ENCODE measurements around the gene OR10A4. TPM values are rescaled to one million over a fixed set of nuclear protein-coding genes. Genes with fewer than 3 reads are reported as not detected.

Gene OR10A4, protein sequence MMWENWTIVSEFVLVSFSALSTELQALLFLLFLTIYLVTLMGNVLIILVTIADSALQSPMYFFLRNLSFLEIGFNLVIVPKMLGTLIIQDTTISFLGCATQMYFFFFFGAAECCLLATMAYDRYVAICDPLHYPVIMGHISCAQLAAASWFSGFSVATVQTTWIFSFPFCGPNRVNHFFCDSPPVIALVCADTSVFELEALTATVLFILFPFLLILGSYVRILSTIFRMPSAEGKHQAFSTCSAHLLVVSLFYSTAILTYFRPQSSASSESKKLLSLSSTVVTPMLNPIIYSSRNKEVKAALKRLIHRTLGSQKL
- total RNA-seq (not detected), polyA plus RNA-seq (not detected)
- long read RNA-seq, donor 1: 0 reads
- long read RNA-seq, donor 2: 0 reads
- long read RNA-seq, donor 3: 0 reads

DNA sequence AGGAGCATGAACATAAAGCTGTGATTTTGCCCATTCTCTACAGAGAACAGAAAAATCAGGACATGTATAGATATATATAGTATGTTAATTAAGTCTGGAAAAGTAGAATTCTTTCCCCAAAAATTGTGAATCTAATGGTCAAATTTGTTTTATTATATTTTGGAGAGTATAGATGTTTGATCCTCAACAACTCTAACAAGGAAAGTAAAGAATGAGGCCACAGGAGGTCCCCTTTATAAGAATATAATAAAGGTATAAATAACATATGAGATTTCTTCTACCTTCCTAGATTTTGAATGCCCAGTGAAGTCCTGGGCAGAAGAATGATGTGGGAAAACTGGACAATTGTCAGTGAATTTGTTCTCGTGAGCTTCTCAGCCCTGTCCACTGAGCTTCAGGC is at the start of gene OR10A4:
TSS of gene OR10A4 (plus strand) at position 301 of the 400 bp plus-strand sequence. CDS start at position 324, 23 bp downstream.
- H3K4me3 ChIP-seq: no peak within 1 kb of the TSS
- no peaks in the 10 kb centered on the region for H3K27me3 ChIP-seq
- H3K4me1 ChIP-seq (ENCODE audit: insufficient read depth): no peaks in the 10 kb centered on the region
- no peak for DNase-seq
- no peaks in the 10 kb centered on the region for H3K9me3 ChIP-seq
- no peak for TF ChIP-seq EP300 (IDR thresholded peaks at IDR 0.05)
- 88 to 94% (median 90%) methylated on average over 1 of the region's 1 CpG for WGBS, 3 donors
- no peaks in the 10 kb centered on the region for H3K36me3 ChIP-seq
- no peak within 1 kb of the TSS for H3K27ac ChIP-seq
- intact Hi-C loops (cut with DNase I): no loop called here

DNA sequence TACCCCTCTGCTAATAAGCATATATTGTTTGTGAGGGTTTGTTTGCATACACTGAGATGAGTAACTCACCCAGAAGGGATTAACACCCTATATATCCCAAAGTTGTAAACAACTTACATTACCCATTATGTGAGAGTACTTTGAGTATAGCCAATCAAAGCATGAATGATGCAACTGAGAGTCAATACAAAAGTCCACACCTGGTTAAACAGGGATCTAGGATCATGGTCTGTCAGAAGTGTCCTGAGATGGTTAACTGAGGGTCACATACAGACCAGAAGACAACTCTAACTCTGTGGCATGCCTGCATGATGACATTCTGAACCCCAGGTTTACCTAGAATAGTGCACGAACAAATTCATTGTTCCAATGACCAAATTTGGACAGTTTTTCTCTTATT is 48.3 kb upstream of the OR10A4 start:
- intact Hi-C loops (cut with DNase I): no loop called here
- Histone ChIP-seq H3K36me3 (no peaks in the 10 kb centered on the region), H3K4me1 (ENCODE audit: insufficient read depth) (no peaks in the 10 kb centered on the region), H3K4me3 (no peak overlapping the region), H3K9me3 (no peaks in the 10 kb centered on the region), H3K27ac (no peak overlapping the region), H3K27me3 (no peaks in the 10 kb centered on the region)
- TF ChIP-seq POLR2A (IDR thresholded peaks at IDR 0.05): no peak
- no peak for TF ChIP-seq EP300 (IDR thresholded peaks at IDR 0.05)
- TF ChIP-seq, protein P1, sequence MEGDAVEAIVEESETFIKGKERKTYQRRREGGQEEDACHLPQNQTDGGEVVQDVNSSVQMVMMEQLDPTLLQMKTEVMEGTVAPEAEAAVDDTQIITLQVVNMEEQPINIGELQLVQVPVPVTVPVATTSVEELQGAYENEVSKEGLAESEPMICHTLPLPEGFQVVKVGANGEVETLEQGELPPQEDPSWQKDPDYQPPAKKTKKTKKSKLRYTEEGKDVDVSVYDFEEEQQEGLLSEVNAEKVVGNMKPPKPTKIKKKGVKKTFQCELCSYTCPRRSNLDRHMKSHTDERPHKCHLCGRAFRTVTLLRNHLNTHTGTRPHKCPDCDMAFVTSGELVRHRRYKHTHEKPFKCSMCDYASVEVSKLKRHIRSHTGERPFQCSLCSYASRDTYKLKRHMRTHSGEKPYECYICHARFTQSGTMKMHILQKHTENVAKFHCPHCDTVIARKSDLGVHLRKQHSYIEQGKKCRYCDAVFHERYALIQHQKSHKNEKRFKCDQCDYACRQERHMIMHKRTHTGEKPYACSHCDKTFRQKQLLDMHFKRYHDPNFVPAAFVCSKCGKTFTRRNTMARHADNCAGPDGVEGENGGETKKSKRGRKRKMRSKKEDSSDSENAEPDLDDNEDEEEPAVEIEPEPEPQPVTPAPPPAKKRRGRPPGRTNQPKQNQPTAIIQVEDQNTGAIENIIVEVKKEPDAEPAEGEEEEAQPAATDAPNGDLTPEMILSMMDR (IDR thresholded peaks at IDR 0.05): no peak
- 73 to 94% (median 84%) methylated on average over 1 of the region's 1 CpG for WGBS, 3 donors
- no peak for DNase-seq

DNA sequence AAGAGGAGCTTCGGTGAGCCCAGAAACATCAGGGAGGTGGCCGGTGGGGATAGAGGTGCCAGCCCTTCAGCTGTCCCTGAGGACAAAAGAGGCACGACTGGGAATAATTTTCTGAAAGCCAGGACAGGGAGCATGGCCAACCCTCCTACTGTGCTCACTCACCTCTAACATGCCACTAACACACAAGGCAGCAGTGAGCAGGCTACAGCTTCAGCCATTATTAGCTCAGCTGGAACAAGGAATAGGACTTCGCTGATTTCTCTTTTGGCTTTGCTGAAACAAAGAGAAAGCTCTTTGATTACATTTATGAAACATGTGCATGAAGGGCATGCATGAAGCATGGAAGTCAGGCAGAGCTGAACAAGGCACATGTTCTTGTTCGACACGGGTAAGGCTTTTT is 43.1 kb upstream of the OR10A4 start:
- WGBS, 3 donors: 72 to 81% (median 77%) methylated on average over 6 of the region's 6 CpGs

DNA sequence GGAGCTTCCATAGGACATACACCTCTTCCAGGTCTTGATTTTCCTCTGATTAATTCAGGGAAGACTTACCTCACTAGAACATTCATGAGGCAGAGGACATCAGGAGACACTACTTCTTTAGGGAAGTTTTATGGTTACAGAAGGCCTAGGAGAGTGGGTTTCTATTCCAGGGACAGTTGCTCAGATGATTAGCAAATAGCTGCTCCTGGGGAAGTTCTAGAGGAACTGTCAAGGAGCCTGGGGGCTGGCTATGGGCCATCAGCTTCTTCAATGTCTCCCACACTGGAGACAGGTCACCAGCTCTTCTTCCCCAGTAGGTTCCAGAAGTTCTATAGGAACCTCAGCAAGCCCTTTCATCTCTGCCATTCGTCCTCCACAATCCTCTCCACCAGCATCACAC is 42.4 kb upstream of the OR10A4 start:
- DNase-seq: no peak
- Histone ChIP-seq H3K36me3 (no peaks in the 10 kb centered on the region), H3K27me3 (no peaks in the 10 kb centered on the region), H3K4me3 (no peak overlapping the region), H3K27ac (no peak overlapping the region), H3K4me1 (ENCODE audit: insufficient read depth) (no peaks in the 10 kb centered on the region), H3K9me3 (no peaks in the 10 kb centered on the region)
- intact Hi-C loops (cut with DNase I): no loop called here
- TF ChIP-seq EP300 (IDR thresholded peaks at IDR 0.05) (no peak), POLR2A (IDR thresholded peaks at IDR 0.05) (no peak)
- TF ChIP-seq, protein P1 (IDR thresholded peaks at IDR 0.05): no peak
- 55 to 64% (median 61%) methylated on average over 1 of the region's 1 CpG for WGBS, 3 donors

More for the DNA sequence above, 43.1 kb upstream of the OR10A4 start:
- intact Hi-C loops (cut with DNase I): no loop called here
- TF ChIP-seq EP300 (IDR thresholded peaks at IDR 0.05) (no peak), POLR2A (IDR thresholded peaks at IDR 0.05) (no peak)
- TF ChIP-seq, protein P1 (IDR thresholded peaks at IDR 0.05): no peak
- Histone ChIP-seq H3K27me3 (no peaks in the 10 kb centered on the region), H3K4me1 (ENCODE audit: insufficient read depth) (no peaks in the 10 kb centered on the region), H3K4me3 (no peak overlapping the region), H3K36me3 (no peaks in the 10 kb centered on the region), H3K9me3 (no peaks in the 10 kb centered on the region), H3K27ac (no peak overlapping the region)
- DNase-seq: no peak

DNA sequence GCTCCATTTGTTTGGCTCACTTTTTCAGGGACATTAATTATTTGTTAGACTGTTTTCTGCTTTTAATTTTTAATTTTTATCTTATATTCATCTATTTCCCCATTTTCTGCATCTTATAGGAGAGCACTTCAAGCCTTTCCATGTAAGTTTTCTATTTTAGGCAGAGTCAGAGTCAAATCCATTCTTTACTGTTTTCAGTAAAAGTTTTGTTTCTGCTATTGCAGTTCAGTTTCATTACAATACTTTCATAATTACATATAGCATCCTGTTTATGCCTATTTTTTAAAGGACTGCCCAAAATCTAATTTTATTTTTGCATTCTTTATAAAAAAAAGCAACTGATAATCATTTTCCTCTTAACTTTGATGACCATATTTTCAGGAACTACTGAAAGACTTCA is 34.7 kb upstream of the OR10A4 start:
- no peak overlapping the region for H3K27ac ChIP-seq
- TF ChIP-seq POLR2A (IDR thresholded peaks at IDR 0.05) (no peak), EP300 (IDR thresholded peaks at IDR 0.05) (no peak)
- TF ChIP-seq, protein P1 (IDR thresholded peaks at IDR 0.05): no peak
- intact Hi-C loops (cut with DNase I): no loop called here
- H3K36me3 ChIP-seq: no peaks in the 10 kb centered on the region
- no peaks in the 10 kb centered on the region for H3K27me3 ChIP-seq
- H3K4me3 ChIP-seq: no peak overlapping the region
- H3K9me3 ChIP-seq: no peaks in the 10 kb centered on the region
- DNase-seq: no peak
- H3K4me1 ChIP-seq (ENCODE audit: insufficient read depth): no peaks in the 10 kb centered on the region

All from ovary (tissue), 10 donors.